Activated CD8-positive, alpha-beta memory T cell treated with anti-CD3 and anti-CD28 coated beads for 24 hours (primary cell): Measurements from ENCODE around the gene CTSC.

Experiments
- DNase-seq: peaks from one replicate; pipeline ENCODE4 v3.0.0-alpha.2; 2020

The CTSC gene

DNA sequence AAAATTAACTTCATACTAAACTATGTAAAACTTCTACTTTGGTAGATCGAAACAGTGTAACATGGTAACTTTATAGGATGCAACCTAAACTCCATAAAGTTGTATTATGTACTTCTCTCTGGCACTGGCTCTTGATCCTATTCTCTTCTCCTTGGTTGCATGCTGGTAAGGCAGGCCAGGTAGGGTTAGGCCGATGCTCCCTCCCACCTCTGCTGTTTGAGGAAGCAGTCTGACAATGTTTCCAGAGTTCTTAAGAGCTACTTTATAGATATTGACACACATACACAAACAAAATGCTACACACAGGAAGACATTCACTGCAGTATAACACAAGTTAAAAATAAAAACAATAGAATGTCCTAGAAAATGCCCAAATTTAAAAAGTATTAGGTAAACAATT, 22.5 kb downstream of the CTSC start:
- DNase-seq, result no peak

DNA sequence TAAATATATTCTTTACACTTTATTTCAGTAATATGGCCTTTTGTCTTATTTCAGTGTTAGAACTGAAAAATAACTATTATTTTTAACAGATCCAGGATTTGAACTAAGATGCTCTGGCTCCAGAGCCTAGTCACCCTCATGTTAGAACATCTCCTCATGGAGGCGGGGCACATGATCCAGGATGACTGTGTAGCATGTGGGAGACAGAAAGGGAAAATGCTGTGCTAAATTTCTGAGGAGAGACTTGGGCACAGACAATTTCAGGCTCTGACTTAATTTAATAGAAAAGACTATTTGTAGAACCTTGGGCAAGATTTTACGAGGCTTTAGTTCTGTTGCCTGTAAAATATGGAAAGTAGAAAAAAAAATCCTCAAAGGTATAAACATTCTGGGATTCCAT, 24.1 kb downstream of the CTSC start:
- DNase-seq, result no peak

DNA sequence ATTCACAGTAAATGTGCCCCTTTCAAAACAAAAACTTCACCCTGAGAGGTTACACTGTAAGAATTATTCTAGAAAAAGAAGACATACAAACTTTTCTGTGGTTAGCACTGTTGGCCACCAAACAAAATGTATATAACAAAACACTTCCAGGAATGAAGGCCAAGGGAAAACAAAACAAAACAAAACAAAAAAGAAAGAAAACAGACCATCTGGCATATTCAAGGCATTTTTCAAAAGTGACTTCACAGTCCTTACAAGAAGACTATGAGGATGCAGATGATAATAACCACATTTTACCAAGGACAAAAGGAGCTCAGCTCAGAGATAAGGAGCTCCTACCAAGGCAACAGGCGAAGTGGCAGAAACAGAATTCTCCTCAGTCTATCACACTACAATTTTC, 24.9 kb downstream of the CTSC start:
- no peak for DNase-seq

DNA sequence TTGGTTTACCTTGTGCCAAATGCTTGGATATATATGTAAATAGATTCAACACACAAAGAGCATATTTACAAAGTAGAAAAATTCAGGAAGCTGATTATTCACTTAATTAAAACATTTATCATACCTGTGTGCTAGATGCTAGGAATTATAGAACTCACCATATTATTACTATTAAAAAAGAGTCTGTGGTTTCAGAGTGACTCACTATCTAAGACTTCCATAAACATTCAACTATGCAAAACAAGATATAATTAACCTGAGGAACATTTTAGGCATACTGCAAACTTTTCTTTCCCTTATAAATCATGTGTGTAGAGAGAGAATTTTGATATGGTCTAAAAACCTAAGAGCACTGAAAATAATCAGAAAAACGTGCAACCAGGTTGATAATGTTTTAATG, 27.3 kb downstream of the CTSC start:
- no peak for DNase-seq

DNA sequence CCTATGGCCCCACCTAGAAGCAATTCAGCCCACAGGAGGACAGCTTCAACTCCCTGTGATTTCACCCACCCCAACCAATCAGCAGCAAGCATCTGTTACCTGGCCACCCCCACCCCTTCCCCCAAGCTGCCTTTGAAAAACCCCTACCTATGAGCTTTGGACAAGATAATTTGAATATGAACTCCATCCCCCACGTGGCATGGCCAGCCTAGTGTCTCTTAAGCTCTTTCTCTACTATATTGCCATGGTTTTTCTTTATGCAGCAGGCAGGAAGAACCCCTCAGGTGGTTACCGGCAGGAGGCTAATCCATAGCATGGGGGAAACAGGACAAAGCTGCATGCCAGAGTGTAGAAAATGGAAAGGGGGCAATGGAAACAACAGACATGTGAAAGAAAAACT, 29.0 kb downstream of the CTSC start:
- no peak for DNase-seq

DNA sequence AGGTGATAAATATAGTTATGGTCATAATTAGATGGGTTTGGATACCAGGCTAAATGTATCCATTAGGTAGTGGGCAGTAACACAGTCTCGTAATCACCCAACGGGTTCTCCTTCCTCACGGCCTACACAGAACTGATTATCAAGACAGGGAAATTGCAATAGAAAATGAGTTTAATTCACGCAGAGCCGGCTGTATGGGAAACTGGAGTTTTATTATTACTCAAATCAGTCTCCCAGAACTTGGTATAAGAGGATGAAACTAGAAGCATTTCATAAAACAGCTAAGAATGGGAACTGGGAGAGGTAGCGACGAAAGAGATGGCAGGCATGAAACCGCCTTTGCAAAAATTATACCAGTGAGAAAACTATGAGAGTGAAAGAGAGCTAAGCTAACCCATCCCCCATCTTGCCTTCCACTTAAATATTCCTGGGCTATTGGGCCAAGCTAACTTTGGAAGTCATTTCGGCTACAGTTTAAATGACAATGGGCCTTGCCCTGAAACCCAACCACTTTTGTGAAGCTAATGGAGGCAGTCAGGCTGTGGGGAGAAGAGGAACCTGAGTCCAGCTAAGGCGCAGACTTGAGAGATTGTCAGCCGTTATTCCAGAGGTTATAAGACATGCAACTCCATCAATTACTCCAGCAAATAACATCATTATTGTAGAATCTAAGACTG, 29.6 kb downstream of the CTSC start:
- DNase-seq, result no peak

DNA sequence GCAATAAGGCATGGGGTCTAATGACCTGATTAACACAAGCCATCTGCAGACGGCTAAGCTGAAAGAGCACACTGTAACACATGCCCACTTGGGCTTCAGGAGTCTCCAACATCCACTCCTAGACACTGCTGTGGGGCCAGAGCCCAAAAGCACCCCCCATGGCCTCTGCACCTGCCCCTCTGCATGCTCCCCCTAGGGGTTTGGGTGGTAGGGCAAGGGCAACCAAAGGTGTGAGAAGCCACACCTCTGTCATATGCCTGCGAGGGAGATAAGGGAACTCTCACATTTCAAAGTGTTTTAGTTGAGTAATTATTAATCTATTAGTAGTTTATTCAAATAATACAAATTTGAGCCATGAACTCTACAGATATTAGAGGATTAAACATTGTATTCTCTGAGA, 30.8 kb downstream of the CTSC start:
- no peak for DNase-seq

DNA sequence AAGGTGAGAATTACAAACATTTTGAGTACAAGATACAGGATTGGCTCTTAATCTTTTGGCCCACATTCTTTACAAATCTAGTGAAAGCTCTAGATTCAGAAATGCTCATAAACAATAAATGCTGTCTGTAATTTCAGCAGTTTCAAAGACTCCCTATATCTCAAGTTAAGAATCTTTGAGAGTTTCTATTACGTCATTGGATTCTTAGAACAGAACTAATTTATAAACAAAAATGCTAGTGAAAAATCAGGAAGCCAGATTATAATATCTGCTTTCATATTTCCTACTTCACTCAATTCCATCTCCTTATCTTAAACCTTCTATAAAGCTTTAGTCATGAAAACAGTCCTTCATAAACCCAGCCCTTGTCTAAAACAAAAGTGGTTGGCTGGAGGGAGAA, 32.1 kb downstream of the CTSC start:
- DNase-seq, result no peak

DNA sequence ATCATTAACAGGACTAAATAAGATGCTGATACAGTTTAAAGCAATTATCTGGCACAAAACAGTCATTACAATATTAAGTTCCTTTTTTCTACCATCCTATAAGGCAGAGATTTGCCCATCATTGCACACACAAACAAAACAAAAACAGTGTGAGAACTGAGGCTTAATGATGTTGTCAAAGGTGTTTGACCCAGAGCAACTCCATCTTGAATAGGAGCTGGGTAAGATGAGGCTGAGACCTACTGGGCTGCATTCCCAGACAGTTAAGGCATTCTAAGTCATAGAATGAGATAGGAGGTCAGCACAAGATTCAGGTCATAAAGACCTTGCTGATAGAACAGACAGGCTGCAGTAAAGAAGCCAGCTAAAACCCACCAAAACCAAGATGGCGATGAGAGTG, 33.2 kb downstream of the CTSC start:
- DNase-seq, result no peak

DNA sequence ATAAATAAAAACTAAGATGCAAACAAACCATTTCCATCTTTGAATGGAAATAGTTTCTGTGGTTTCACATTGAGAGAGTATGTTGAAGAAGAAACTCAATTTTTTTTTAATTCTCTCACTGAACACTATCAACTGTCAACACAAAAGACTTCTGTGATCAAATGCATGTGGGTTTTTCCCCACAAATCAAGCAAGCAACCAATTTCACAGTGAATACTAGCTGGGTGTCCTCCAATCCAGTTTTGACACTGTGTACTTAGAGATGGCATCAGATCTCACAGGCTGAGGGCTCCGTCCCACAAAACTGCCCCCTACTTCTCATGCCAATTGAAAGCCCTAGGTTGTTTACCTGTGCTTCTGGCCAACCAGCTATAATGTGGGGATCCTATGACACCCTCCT, 34.5 kb downstream of the CTSC start:
- DNase-seq, result no peak

DNA sequence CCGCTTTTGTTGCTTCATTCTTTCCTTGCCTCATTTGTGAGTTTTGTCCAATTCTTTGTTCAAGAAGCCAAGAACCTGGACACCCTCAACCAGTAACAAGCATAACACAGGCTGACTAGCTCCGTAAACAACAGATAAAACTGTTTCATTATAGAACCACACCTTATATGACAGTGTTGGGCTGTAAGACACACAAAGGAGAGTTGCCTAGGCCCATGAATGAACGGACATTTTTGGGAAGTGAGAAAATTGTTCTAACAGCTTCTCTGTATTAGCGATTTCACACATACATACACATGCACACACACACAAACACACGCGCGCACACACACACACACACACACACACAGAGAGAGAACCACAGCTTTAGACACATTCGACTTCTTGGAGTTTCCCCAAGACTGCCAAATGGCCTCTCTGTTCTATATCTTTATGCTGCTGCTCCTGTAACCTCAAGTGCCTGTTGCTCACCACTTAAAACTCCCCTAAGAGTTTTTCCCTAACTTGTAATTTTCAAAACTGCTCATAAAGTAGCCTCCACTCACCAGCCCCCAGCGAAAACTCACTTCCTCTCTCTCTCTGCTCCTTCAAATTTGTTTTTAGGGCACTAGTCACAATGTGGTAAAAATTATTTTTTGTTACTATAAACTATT, 35.9 kb downstream of the CTSC start:
- DNase-seq, result no peak

DNA sequence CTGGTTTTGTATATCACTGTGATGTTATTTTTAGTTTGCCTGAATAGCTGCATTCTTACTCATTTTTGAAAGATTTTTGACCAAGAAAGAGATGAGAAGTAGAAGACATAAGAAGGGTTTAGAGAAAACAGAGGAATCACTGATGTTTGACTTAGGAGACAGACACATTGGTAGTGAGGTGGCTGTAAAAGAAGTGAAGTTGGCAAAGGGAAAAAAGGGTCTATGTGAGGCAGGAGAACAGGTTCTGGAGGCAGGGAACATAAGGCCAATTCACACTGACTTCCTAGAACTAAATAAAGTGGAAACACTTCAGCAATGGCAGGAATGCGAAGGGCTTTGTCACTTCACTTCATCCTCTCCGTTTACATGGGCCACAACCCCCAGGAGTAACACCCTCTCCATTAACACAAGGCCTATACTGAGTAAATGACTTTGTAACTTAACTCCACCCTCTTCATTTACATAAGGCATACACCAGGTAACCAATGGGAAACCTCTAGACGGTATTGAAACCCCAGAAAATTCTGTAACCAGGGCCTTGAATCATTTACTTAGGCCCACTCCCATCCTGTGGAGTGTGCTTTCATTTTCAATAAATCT, 36.5 kb downstream of the CTSC start:
- DNase-seq, result no peak

DNA sequence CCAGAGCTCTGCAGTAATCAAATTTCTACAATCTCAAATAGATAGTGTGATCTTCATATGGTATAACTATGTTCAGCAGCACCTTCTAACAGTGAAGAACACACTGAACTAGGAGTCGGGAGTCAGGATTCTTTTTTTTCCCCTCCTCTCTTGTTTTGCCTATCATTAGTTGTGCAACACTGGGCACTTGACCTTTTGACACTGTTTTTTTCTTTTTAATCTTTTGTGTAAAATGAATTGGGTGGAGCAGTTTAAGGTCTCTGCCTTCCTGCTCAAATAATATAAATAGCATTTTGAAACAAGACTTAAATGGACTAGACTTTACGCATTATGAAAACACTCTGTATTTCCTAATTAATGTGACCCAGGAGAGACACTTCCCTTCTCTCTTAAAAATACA, 39.7 kb downstream of the CTSC start:
- DNase-seq, result no peak

DNA sequence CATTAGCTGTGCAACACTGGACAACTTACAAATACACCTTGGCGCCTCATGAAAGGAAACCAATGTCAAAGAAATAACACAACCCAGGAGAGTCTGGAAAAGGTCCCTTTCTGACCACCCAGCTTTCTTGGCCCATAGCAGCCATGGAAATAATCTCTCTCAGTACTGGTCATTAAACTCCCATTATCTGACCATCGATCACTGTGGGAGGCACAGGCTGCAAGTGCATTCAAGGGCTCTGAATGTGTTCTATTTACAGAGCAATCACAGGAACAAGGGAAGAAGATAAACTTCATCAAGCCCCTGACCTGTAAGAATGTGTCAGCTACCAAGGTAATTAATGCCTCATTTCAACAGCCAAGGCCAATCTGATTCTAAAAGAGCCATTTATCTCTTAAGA, 40.1 kb downstream of the CTSC start:
- DNase-seq, result no peak

DNA sequence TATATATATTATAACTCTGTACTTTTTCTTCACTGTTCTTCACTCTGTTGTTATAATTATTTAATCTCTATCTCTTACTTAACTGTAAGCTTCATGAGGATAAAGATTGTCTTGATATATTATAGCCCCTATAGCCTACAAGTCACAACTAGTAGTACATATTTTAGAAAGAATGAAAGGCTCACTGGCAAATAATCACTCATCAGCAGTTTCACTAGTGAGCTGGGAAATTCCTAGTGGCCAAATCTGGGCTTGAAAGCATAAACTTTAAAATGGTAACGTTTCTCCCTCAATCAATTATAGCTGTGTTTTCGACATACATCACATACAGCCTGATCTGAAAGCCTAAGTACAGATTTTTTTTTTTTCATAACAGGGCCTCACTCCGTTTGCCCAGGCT, 42.5 kb downstream of the CTSC start:
- no peak for DNase-seq

DNA sequence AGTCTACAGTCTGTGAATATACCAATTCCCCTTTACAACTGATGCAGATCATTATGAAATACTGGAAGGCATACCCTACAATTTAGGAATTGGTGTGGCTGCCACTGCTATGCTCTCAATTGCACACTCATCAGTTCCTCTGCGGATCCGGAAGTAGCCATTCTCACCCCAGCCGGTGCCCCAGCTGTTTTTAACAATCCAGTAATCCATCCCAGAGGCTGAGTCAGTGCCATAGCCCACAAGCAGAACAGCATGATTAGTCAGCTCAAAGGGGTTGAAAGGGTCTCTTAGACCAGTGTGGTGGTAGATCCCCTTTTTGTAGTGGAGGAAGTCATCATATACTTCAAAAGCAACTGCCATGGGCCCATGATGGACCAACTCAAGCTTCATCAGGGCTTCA, 43.6 kb downstream of the CTSC start:
- DNase-seq, result no peak

DNA sequence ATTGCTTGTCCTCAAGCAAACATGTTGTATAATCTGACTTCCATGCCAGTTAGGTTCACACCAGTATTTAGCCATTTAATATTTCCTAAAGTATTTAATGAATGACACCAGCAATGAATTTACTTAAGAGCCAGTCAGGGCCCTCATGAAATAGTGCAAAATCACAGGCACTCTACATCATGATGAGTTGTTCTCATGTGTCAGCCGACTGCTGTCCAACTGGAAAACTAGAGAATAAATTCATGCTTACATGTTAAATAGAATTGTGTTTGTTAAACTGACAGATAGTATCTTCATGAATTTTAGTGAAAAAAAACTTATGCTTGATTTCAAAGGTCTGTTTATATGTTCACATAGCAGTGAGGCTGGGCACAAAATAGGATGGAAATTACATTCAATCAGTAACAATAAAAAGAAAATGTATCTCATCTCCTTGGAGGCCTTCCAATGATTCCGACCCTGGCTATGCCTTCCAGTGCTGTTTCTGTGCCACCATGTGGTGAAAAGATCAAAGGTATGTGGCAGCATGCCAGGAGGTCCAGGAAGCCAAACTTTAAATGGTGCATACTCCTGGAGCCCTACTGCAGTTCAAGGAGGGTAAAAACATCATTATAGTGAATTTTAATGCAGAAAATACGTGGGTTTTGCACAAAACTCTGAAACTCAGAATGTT, 45.2 kb downstream of the CTSC start:
- DNase-seq, result no peak

DNA sequence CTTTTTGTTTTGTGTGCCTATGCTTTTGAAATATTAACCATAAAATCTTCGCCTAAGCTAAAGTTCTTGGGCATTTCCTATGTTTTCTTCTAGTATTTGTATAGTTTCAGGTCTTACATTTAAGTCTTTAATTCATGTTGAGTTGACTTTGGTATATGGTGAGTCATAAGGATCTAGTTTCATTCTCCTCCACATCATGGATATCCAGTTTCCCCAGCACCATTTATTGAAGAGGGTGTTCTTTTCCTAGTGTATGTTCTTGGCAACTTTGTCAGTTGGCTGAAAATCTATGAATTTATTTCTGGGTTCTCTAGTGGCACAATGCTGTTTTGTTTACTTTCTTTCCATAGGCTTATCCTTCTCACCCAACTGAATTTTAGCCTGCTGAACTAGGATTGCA, 49.0 kb downstream of the CTSC start:
- no peak for DNase-seq

DNA sequence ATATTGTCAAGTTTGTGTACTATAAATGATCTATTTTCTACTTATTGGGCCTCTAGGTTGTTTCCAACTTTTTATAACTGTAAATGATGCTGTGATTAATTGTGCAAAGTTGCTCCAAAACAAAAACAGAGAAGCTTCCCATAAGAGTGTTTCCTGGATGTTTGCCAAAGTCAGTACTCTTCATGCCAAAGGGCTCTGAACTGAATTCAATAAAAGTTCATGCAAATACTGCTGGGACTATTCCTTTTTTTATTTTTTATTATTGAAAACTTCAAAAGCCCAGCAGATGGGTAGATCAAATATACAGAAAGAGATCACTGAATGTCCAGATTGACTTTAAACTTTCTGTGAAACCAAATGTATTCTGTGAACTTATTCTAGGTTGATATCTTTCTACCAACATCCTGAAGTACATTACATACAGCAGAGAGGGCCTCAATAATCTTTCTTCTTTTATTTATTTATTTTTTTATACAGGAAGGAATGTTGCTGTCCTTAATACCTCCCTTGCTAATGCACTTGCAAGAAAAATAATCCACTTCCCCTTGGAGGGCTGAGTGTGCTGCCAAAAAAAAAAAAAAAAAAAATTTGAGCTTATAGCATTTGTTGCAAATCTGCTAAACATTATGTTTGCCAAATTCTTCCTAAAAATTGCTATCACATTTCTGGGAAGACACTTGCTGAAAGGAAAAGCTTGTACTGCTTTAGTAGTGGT, 53.0 kb downstream of the CTSC start:
- DNase-seq, result no peak

DNA sequence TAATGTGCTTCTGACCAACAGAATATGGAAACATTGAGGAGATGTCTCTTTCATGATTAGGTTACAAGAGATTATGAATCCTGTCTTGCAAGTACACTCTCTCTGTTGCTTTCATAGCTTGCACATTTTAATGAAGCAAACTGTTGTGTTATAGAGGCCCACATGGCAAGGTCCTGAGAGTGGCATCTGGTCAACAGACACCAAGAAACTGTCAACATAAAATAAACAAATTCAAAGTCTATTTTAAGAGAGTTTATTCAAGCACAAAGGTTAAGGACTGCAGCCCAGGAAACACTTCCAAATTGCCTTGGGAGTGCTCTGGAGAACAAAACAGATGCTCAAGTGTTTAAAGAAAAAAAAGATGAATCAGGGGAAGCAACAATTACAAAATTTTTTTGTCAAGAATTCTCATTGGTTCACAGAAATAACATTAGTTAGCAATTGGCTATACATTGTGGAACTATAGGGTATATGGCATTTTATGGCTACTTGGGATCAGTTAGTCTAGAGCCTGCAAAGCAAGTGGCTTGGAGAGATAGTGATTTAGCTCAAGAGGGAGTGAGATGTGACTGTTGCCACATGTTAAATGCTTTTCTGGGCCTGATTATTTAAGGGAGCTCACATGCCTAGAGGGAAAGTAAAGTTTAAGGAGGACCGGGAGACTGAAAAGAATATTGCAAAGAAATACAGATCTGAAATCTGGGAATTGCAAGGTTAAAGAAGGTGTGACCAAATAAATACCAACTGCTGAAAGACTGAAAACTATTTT, 54.6 kb downstream of the CTSC start:
- no peak for DNase-seq

DNA sequence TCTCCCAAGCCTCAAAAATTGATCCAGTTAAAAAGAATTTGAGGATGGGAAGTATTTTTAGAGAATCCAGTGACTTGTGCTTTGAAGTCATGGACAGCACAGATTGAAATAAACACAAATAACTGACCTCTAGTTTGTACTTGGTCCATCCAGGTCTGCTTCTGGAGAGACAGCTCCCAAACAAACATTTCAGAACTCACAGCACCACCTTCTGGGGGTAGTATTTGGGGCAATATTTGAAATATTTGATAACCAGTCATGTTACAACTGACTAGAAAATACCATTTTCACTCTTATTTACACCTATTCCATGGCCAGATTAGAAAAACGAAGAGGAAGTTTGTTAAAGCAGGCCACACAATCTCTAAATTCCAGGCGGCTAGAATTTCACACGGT, 56.2 kb downstream of the CTSC start:
- DNase-seq, result no peak

DNA sequence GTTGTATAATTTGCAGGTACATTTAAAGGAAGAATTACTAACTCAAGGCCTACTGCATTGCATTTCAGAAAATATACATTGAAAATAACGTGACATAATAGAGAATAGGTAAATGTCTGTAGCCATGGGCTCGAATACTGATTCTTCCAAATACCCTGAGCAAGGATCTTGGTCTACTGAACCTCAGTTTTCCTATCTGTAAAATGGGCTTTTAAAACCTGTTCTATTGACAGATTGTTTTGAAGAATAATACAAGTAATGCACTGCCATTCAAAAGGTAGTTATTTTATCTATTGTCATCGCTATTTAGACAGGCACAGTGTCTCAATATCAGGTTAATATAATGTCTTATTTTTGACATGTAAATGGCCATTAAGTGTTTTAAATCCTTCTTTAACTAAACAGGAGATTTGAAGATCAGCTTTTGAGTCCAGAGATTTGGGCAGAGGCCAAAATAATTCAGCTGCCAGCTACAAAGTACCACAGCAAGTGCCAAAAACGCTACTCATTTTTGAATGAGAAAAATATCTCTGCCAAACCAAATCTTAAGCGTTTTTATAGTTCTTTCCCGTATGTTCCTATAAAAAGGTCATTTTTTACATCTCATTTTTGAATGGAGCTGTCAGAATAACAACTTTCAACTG, 56.7 kb downstream of the CTSC start:
- no peak for DNase-seq
